ENCODE data around the gene REC8. TPM values are rescaled to one million over a fixed set of nuclear protein-coding genes. Genes with fewer than 3 reads are reported as not detected.
A peak's percentile ranks its signal among the peaks of the same experiment; 100 is the strongest.

The REC8 gene
- total and polyA plus RNA-seq, 2 of the 4 experiments (the other 2 are of a cell fraction), result 0.36 to 3.5 TPM

DNA sequence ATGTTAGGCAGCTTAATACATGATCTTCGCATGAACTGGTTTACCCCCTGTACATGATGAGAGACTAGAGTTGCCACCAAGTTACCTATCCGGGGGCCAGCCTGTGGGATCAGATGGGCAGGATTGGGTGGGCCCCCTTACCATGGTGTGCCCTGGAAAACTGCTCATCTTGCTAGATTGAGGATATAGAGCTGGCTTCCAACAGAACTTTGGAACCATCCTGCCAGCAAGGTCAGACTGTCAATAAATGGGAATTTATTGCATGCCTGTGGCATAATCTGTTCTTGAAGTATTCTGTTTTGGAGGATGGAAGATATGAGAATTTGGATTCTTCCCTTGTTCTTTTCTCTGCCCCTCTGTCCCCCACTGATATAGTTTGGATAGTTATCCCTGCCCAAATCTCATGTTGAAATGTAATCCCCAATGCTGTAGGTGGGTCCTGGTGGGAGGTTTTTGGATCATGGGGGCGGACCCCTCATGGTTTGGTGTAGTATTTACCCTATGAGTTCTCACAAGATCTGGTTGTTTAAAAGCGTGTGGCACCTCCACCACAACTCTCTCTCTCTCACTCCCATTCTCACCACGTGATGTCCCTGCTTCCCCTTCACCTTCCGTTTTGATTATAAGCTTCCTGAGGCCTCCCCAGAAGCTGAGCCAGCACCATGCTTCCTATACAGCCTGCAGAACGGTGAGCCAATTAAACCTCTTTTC, 27.1 kb downstream of the REC8 start:
- 93% methylated on average over 3 of the region's 7 CpGs; no CpG with 5 or more reads in 1 of the 2 experiments for WGBS, 2 experiments (ENCODE audit: extremely low coverage in 2 of 2, insufficient read length in 1 of 2)
- no peaks in the 10 kb centered on the region; the same call in 1 of the 2 replicates for H4K20me1 ChIP-seq (ENCODE audit: insufficient read depth, low read length)
- H2BK5ac ChIP-seq (ENCODE audit: low read depth, low read length, poor library complexity, severe bottlenecking), result no peak overlapping the region
- peak overlapping the region; percentile 72 for H2AK9ac ChIP-seq (replicated peaks; ENCODE audit: low read depth, low read length, poor library complexity)
- no peak overlapping the region for H4K91ac ChIP-seq (ENCODE audit: insufficient read depth, low read depth, low read length)
- intact Hi-C loops (cut with micrococcal nuclease) (no loop called here), dilution Hi-C loops (cut with HindIII; ENCODE audit: low sequenced_read_pairs, unreplicated experiment) (no loop called here), in situ Hi-C loops (cut with MboI; ENCODE audit: low sequenced_read_pairs) (no loop called here)
- peaks cover 12% of the 10 kb centered on the region for H3K36me3 ChIP-seq (ENCODE audit: control insufficient read depth, insufficient read depth, low read length)
- POLR2A ChIA-PET (ENCODE audit: unreplicated experiment), result no interaction called here
- CTCF ChIA-PET, result no interaction called here
- peaks cover 32 to 45% of the 10 kb centered on the region in 2 experiments for H3K79me1 ChIP-seq (ENCODE audit: low read depth in 1 of 2, low read length in 2 of 2)
- peaks cover 11% of the 10 kb centered on the region; the same call in 1 of the 2 replicates for H3K9me1 ChIP-seq (ENCODE audit: insufficient read depth, low read length)
- no peak overlapping the region for H2AK5ac ChIP-seq (ENCODE audit: low read depth, low read length)
- no peak overlapping the region for H3K18ac ChIP-seq (ENCODE audit: low read depth, low read length)
- no peaks in the 10 kb centered on the region for H3K27me3 ChIP-seq (ENCODE audit: control insufficient read depth, insufficient read depth, low read length)
- H3K4me1 ChIP-seq (ENCODE audit: control insufficient read depth, insufficient read depth, low read length), result peaks cover 8% of the 10 kb centered on the region
- H3K4me3 ChIP-seq (ENCODE audit: insufficient read depth, low read depth, low read length), result no peak overlapping the region
- no peak overlapping the region for H3K23ac ChIP-seq (ENCODE audit: low read depth, low read length)
- H3K14ac ChIP-seq (replicated peaks; ENCODE audit: low read depth, low read length), result no peak overlapping the region
- H2BK15ac ChIP-seq (ENCODE audit: low read depth, low read length), result no peak overlapping the region
- ATAC-seq (ENCODE audit: low read depth) (no peak), DNase-seq (no peak)
- no peak overlapping the region for H4K8ac ChIP-seq (ENCODE audit: low read depth in 2 of 2, low read length in 2 of 2)
- H2BK20ac ChIP-seq (ENCODE audit: low read depth, low read length), result no peak overlapping the region
- no peak overlapping the region for H2BK120ac ChIP-seq (ENCODE audit: low read depth, low read length)
- no TSS peak for BruUV-seq (replicated peaks)
- no peak overlapping the region for H3K9ac ChIP-seq (ENCODE audit: low read depth, low read length)
- no peaks in the 10 kb centered on the region for H3K9me3 ChIP-seq (ENCODE audit: control insufficient read depth, insufficient read depth, low read length)
- H3K56ac ChIP-seq (ENCODE audit: extremely low read depth, insufficient read depth, low read length), result no peak overlapping the region
- TF ChIP-seq, protein P1, sequence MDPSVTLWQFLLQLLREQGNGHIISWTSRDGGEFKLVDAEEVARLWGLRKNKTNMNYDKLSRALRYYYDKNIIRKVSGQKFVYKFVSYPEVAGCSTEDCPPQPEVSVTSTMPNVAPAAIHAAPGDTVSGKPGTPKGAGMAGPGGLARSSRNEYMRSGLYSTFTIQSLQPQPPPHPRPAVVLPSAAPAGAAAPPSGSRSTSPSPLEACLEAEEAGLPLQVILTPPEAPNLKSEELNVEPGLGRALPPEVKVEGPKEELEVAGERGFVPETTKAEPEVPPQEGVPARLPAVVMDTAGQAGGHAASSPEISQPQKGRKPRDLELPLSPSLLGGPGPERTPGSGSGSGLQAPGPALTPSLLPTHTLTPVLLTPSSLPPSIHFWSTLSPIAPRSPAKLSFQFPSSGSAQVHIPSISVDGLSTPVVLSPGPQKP (IDR thresholded peaks at IDR 0.05; ENCODE audit: borderline replicate concordance, low read depth, low read length), result no peak
- TF ChIP-seq, protein P2, sequence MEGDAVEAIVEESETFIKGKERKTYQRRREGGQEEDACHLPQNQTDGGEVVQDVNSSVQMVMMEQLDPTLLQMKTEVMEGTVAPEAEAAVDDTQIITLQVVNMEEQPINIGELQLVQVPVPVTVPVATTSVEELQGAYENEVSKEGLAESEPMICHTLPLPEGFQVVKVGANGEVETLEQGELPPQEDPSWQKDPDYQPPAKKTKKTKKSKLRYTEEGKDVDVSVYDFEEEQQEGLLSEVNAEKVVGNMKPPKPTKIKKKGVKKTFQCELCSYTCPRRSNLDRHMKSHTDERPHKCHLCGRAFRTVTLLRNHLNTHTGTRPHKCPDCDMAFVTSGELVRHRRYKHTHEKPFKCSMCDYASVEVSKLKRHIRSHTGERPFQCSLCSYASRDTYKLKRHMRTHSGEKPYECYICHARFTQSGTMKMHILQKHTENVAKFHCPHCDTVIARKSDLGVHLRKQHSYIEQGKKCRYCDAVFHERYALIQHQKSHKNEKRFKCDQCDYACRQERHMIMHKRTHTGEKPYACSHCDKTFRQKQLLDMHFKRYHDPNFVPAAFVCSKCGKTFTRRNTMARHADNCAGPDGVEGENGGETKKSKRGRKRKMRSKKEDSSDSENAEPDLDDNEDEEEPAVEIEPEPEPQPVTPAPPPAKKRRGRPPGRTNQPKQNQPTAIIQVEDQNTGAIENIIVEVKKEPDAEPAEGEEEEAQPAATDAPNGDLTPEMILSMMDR (conservative IDR thresholded peaks at IDR 0.05; ENCODE audit: low read depth, low read length), result no peak
- no peak for TF ChIP-seq NFE2L2 (IDR thresholded peaks at IDR 0.05; ENCODE audit: low read depth, low read length)
- no peak for TF ChIP-seq BHLHE40 (IDR thresholded peaks at IDR 0.05; ENCODE audit: low read depth, low read length)
- TF ChIP-seq FOS (IDR thresholded peaks at IDR 0.05; ENCODE audit: low read depth, low read length), result no peak
- TF ChIP-seq MAZ (IDR thresholded peaks at IDR 0.05; ENCODE audit: borderline replicate concordance, low read depth, low read length), result no peak
- no peak for TF ChIP-seq CEBPB (IDR thresholded peaks at IDR 0.05; ENCODE audit: low read depth, low read length)
- no peak for TF ChIP-seq SMC3 (IDR thresholded peaks at IDR 0.05; ENCODE audit: low read depth, low read length)
- TF ChIP-seq CHD1 (IDR thresholded peaks at IDR 0.05; ENCODE audit: low read depth, low read length), result no peak
- no peak for TF ChIP-seq RFX5 (IDR thresholded peaks at IDR 0.05; ENCODE audit: low read depth, low read length)
- TF ChIP-seq MXI1 (IDR thresholded peaks at IDR 0.05; ENCODE audit: borderline replicate concordance, low read depth, low read length), result no peak
- TF ChIP-seq RAD21 (IDR thresholded peaks at IDR 0.05; ENCODE audit: low read length), result no peak
- no peak overlapping the region for H2AFZ ChIP-seq (replicated peaks; ENCODE audit: low read length, poor library complexity)
- H4K5ac ChIP-seq (ENCODE audit: low read depth, low read length), result no peak overlapping the region
- H3K27ac ChIP-seq (ENCODE audit: insufficient read depth, low read length), result no peak overlapping the region
- H3K4ac ChIP-seq (ENCODE audit: low read depth, low read length), result no peak overlapping the region
- no peak overlapping the region for H3K4me2 ChIP-seq (ENCODE audit: low read depth, low read length)
